HG02588 (cell line): ENCODE results near the gene TLE4.

Source experiments
- ATAC-seq: cut with Tn5 transposase; IDR thresholded peaks from one replicate; pipeline ENCODE4 v1.9.1; 2021; ENCODE audit warnings: mild to moderate bottlenecking, moderate library complexity; ENCODE audit not compliant: unreplicated experiment

TLE4 gene

GRCh38 chr9:79765466-79765865 lies 193.7 kb downstream of the TLE4 start:
- ATAC-seq = no peak

DNA sequence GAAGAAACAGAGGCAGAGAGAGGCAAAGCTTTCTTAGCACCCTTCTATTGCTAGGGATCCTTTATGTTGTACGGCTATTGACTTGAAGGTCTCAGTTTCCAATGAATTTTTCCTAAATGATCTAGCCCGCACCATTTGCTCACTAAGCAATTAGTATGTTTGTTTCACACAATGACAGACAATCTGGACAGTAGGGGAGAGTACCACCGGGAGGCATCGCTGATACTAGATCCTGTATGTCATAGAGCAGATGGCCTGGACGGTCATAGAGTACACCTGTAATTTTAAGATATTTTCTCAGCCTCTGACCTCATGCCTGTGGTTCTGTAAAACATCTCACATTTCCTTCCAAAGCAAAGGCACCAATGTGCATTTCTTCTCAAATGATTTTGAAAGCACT lies 194.3 kb downstream of the TLE4 start:
- no peak for ATAC-seq

DNA sequence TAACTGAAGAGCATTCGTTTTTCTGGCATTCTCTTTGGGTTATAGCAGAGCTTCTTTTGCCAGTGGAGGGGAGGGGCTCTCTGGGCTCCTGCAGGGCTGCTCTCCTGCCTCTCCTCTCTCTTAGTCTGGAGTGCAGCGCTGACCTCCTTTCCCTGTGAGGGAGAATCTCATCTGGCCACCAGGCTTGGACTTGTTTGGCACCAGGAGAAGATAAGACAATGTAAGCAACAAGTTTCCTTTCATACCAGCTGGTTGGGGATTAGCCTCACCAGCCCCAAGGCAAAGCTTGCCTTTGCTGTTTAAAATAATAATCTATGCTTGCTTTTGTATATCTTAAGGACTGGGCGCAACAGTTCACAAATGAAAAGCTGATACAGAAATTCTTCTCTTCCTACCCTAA lies 196.4 kb downstream of the TLE4 start:
- ATAC-seq = no peak

DNA sequence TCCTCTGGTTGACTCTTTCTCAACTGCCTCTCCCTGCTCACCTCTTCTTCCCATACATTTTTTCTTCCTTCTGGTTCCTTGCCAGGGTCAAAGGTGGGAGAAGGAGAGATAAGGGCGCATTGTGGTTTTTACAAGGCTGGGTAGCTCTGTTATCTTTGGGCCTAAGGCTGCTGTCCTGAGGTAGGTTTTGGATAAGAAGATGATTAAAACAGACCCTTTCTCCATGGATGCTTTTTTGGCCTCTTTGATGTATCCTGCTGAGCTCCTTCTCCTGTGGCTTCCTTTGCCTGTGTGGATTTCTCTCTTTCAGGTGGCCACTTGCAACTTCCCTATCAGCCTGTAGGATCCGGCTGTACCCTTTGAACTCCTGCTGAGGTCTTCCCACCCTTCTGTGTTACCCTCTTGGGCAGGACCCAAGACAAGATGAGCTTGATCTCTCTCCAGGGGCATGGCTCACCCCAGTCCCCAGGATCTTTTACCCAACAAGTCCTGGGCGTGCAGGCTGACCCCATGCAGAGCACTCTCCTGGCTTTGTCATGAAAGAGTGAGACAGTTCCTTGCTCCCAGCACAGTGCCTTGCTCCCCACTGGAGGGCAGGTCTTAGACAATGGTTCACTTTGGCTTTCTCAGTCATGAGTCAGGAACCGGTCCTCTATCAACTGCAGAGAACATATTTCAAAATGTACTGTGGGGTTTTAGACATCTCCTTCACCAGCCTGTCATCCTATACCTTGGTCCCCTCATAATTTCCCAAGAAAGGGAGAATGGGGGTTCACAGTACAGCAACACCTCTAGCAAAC lies 197.9 kb downstream of the TLE4 start:
- ATAC-seq = no peak

- no peak for ATAC-seq
Measured at GRCh38 chr9:79774356-79774755, 202.6 kb downstream of the TLE4 start.
